T-helper 17 cell (primary cell): Measurements from ENCODE around the gene SPATC1L. TPM values are rescaled to one million over a fixed set of nuclear protein-coding genes. Genes with fewer than 3 reads are reported as not detected.
A peak's percentile ranks its signal among the peaks of the same experiment; 100 is the strongest.

Source experiments
- ATAC-seq: fragments of 150-1000 bp; cut with Tn5 transposase; 2 replicates; pipeline ENCODE4 v1.10.0; 2021; ENCODE audit warnings: mild to moderate bottlenecking, moderate library complexity
- DNase-seq, 3 donors: peaks; one replicate each; pipeline versions ENCODE4 v3.0.0 to v3.0.0-alpha.2; 2020 to 2021
- H3K9me3 ChIP-seq: one replicate; pipeline ENCODE4 v1.7.0; 2013; ENCODE audit warnings: low read length, mild to moderate bottlenecking; ENCODE audit not compliant: control insufficient read depth, poor library complexity, severe bottlenecking
- H3K27ac Mint-ChIP-seq: one replicate; pipeline ENCODE4 v1.8.0; 2022; ENCODE audit warnings: mild to moderate bottlenecking, moderate library complexity, mixed read lengths
- H3K27me3 Mint-ChIP-seq: one replicate; pipeline ENCODE4 v1.8.0; 2022; ENCODE audit warnings: mixed read lengths
- H3K36me3 Mint-ChIP-seq: one replicate; pipeline ENCODE4 v1.8.0; 2022; ENCODE audit warnings: low read depth, mixed read lengths
- H3K4me1 Mint-ChIP-seq: one replicate; pipeline ENCODE4 v1.8.0; 2022; ENCODE audit warnings: mild to moderate bottlenecking, mixed read lengths
- H3K4me3 Mint-ChIP-seq: one replicate; pipeline ENCODE4 v1.8.0; 2022; ENCODE audit warnings: mild to moderate bottlenecking, moderate library complexity, mixed read lengths
- total RNA-seq, 4 donors: library from RNA in 2 of 4; stranded (reverse) in 2 of 4; gene quantifications; one replicate each; pipeline ENCODE4 v1.2.3 and lab custom pipeline; 2022 to 2026

The SPATC1L gene
- total RNA-seq, 2 donors from 2014 or later: 2.6 to 3.1 TPM

- no peaks in the 10 kb centered on the region for H3K9me3 ChIP-seq
- no peak overlapping the region for H3K27ac Mint-ChIP-seq
- peaks cover 6% of the 10 kb centered on the region for H3K4me1 Mint-ChIP-seq
- DNase-seq (no peak), ATAC-seq (no peak)
- no peaks in the 10 kb centered on the region for H3K36me3 Mint-ChIP-seq
- no peaks in the 10 kb centered on the region for H3K27me3 Mint-ChIP-seq
- no peak overlapping the region for H3K4me3 Mint-ChIP-seq
Observed at GRCh38 chr21:46211786-46212720, 27.8 kb upstream of the SPATC1L start.

GRCh38 chr21:46211376-46211775, 27.1 kb upstream of the SPATC1L start:
- DNase-seq (no peak), ATAC-seq (no peak)
- Mint-ChIP-seq H3K27ac (no peak overlapping the region), H3K36me3 (no peaks in the 10 kb centered on the region), H3K27me3 (no peaks in the 10 kb centered on the region), H3K4me1 (peaks cover 6% of the 10 kb centered on the region), H3K4me3 (no peak overlapping the region)
- no peaks in the 10 kb centered on the region for H3K9me3 ChIP-seq

GRCh38 chr21:46210378-46211136, 26.3 kb upstream of the SPATC1L start:
- ATAC-seq: no peak
- Mint-ChIP-seq H3K4me1 (peaks cover 4% of the 10 kb centered on the region), H3K4me3 (no peak overlapping the region), H3K27me3 (no peaks in the 10 kb centered on the region), H3K36me3 (no peaks in the 10 kb centered on the region), H3K27ac (no peak overlapping the region)
- no peak for DNase-seq
- H3K9me3 ChIP-seq: no peaks in the 10 kb centered on the region

- no peaks in the 10 kb centered on the region for H3K27me3 Mint-ChIP-seq
- H3K36me3 Mint-ChIP-seq: no peaks in the 10 kb centered on the region
- H3K9me3 ChIP-seq: no peaks in the 10 kb centered on the region
- no peak overlapping the region for H3K4me3 Mint-ChIP-seq
- no peak overlapping the region for H3K27ac Mint-ChIP-seq
- H3K4me1 Mint-ChIP-seq: no peaks in the 10 kb centered on the region
- DNase-seq: no peak
- ATAC-seq: no peak
Observed at GRCh38 chr21:46208761-46209721, 24.8 kb upstream of the SPATC1L start.

- ATAC-seq (no peak), DNase-seq (no peak)
- no peaks in the 10 kb centered on the region for H3K9me3 ChIP-seq
- Mint-ChIP-seq H3K36me3 (no peaks in the 10 kb centered on the region), H3K27me3 (no peaks in the 10 kb centered on the region), H3K27ac (no peak overlapping the region), H3K4me1 (peaks cover under 1% of the 10 kb centered on the region), H3K4me3 (no peak overlapping the region)
Observed at GRCh38 chr21:46207920-46208591, 23.8 kb upstream of the SPATC1L start.

- no peak for ATAC-seq
- DNase-seq: no peak
- Mint-ChIP-seq H3K27ac (no peak overlapping the region), H3K4me1 (peaks cover 3% of the 10 kb centered on the region), H3K36me3 (no peaks in the 10 kb centered on the region), H3K27me3 (no peaks in the 10 kb centered on the region), H3K4me3 (no peak overlapping the region)
- no peaks in the 10 kb centered on the region for H3K9me3 ChIP-seq
Observed at GRCh38 chr21:46207006-46207919, 23.0 kb upstream of the SPATC1L start.

- Mint-ChIP-seq H3K27me3 (no peaks in the 10 kb centered on the region), H3K27ac (no peak overlapping the region), H3K4me3 (no peak overlapping the region), H3K36me3 (no peaks in the 10 kb centered on the region), H3K4me1 (peaks cover 3% of the 10 kb centered on the region)
- DNase-seq (no peak), ATAC-seq (no peak)
- H3K9me3 ChIP-seq: no peaks in the 10 kb centered on the region
Observed at GRCh38 chr21:46206163-46207005, 22.1 kb upstream of the SPATC1L start.

GRCh38 chr21:46205766-46206162, 21.5 kb upstream of the SPATC1L start:
- H3K9me3 ChIP-seq: no peaks in the 10 kb centered on the region
- no peak overlapping the region for H3K27ac Mint-ChIP-seq
- no peaks in the 10 kb centered on the region for H3K27me3 Mint-ChIP-seq
- DNase-seq (no peak), ATAC-seq (no peak)
- H3K36me3 Mint-ChIP-seq: no peaks in the 10 kb centered on the region
- H3K4me1 Mint-ChIP-seq: peaks cover 3% of the 10 kb centered on the region
- H3K4me3 Mint-ChIP-seq: no peak overlapping the region

- no peak for DNase-seq
- H3K27ac Mint-ChIP-seq: no peak overlapping the region
- no peak overlapping the region for H3K4me3 Mint-ChIP-seq
- H3K27me3 Mint-ChIP-seq: no peaks in the 10 kb centered on the region
- H3K4me1 Mint-ChIP-seq: peaks cover 3% of the 10 kb centered on the region
- H3K36me3 Mint-ChIP-seq: peaks cover 2% of the 10 kb centered on the region
- ATAC-seq: no peak
- H3K9me3 ChIP-seq: no peaks in the 10 kb centered on the region
Observed at GRCh38 chr21:46205166-46205565, 20.9 kb upstream of the SPATC1L start.

- ATAC-seq: no peak
- Mint-ChIP-seq H3K4me3 (no peak overlapping the region), H3K27ac (no peak overlapping the region), H3K36me3 (peaks cover 2% of the 10 kb centered on the region), H3K27me3 (no peaks in the 10 kb centered on the region), H3K4me1 (peaks cover 5% of the 10 kb centered on the region)
- DNase-seq: no peak
- no peaks in the 10 kb centered on the region for H3K9me3 ChIP-seq
Observed at GRCh38 chr21:46203203-46203600, 18.9 kb upstream of the SPATC1L start.

GRCh38 chr21:46202592-46203202, 18.4 kb upstream of the SPATC1L start:
- H3K27ac Mint-ChIP-seq: no peak overlapping the region
- no peaks in the 10 kb centered on the region for H3K27me3 Mint-ChIP-seq
- H3K36me3 Mint-ChIP-seq: peaks cover 2% of the 10 kb centered on the region
- ATAC-seq (peak; percentile 20), DNase-seq (no peak)
- no peak overlapping the region for H3K4me3 Mint-ChIP-seq
- H3K9me3 ChIP-seq: no peaks in the 10 kb centered on the region
- H3K4me1 Mint-ChIP-seq: peaks cover 5% of the 10 kb centered on the region
